SK-N-SH (cell line): ENCODE data around the gene PI4K2B. TPM values are rescaled to one million over a fixed set of nuclear protein-coding genes. Genes with fewer than 3 reads are reported as not detected.

Experiments used
- CTCF ChIA-PET: fragments of 300-600, 350-600 bp; formaldehyde crosslinking; extraction: SDS; loops from one replicate; lab custom pipeline; 2021; lab: Yijun Ruan, JAX
- POLR2A ChIA-PET: fragments of 350-600 bp; sonication (Branson Sonifier 250); formaldehyde crosslinking; extraction: SDS; loops from one replicate; lab custom pipeline; 2020; ENCODE audit warnings: antibody characterized with exemption, inconsistent platforms; lab: Yijun Ruan, JAX
- DNase-seq: peaks from one replicate; pipeline ENCODE4 v3.0.0; 2012
- H2AFZ ChIP-seq: fragments of 200-600 bp; sonication (generic); 2 replicates; pipeline ENCODE4 v1.8.1; 2016; ENCODE audit warnings: antibody characterized with exemption, mild to moderate bottlenecking, low read depth
- H3F3A ChIP-seq: fragments of 200-600 bp; sonication (generic); replicated peaks from 2 replicates; pipeline ENCODE3; 2016; ENCODE audit warnings: antibody characterized with exemption, mild to moderate bottlenecking; ENCODE audit not compliant: insufficient read depth
- H3K27ac ChIP-seq, 2 experiments: fragments of 200-500 bp in 1 of 2; fragments of 200-600 bp in 1 of 2; sonication (Bioruptor generic) in 1 of 2; sonication (generic), shearing (Covaris generic) in 1 of 2; 2 replicates each; pipeline versions ENCODE4 v1.5.1 to v1.6.1; 2014 to 2016; ENCODE audit warnings: low read depth in 2 of 2, inconsistent platforms in 1 of 2, low read length in 1 of 2, mild to moderate bottlenecking in 1 of 2, mixed read lengths in 1 of 2
- H3K27me3 ChIP-seq: fragments of 200-600 bp; sonication (generic), shearing (Covaris generic); 2 replicates; pipeline ENCODE4 v1.6.1; 2016; ENCODE audit warnings: mixed run types; ENCODE audit not compliant: insufficient read depth
- H3K36me3 ChIP-seq, 2 experiments: fragments of 200-500 bp in 1 of 2; fragments of 200-600 bp in 1 of 2; sonication (Bioruptor generic) in 1 of 2; sonication (generic) in 1 of 2; replicated peaks in 1 of 2; 2 replicates each; pipeline versions ENCODE3 to v1.5.1; 2014 to 2016; ENCODE audit warnings: low read length in 1 of 2, mild to moderate bottlenecking in 1 of 2; ENCODE audit not compliant: insufficient read depth in 2 of 2, control insufficient read depth in 1 of 2
- H3K4me1 ChIP-seq, 2 experiments: fragments of 200-500 bp in 1 of 2; fragments of 200-600 bp in 1 of 2; sonication (Bioruptor generic) in 1 of 2; sonication (generic), shearing (Covaris generic) in 1 of 2; 2 replicates each; pipeline versions ENCODE4 v1.5.1 to v1.6.1; 2014 to 2016; ENCODE audit warnings: low read depth in 1 of 2, low read length in 1 of 2, mixed run types in 1 of 2; ENCODE audit not compliant: insufficient read depth in 2 of 2, control insufficient read depth in 1 of 2
- H3K4me2 ChIP-seq: fragments of 200-600 bp; sonication (generic), shearing (Covaris generic); 2 replicates; pipeline ENCODE4 v1.6.1; 2017; ENCODE audit warnings: mixed run types
- H3K4me3 ChIP-seq, 2 experiments: fragments of 200-500 bp in 1 of 2; fragments of 200-600 bp in 1 of 2; sonication (Bioruptor generic) in 1 of 2; sonication (generic), shearing (Covaris generic) in 1 of 2; 2 replicates each; pipeline versions ENCODE4 v1.5.1 to v1.8.1; 2014 to 2016; ENCODE audit warnings: low read depth in 2 of 2, inconsistent platforms in 1 of 2, low read length in 1 of 2, mild to moderate bottlenecking in 1 of 2, mixed read lengths in 1 of 2, moderate library complexity in 1 of 2
- H3K79me2 ChIP-seq: fragments of 200-600 bp; sonication (generic); 2 replicates; pipeline ENCODE4 v1.8.1; 2017; ENCODE audit warnings: mild to moderate bottlenecking; ENCODE audit not compliant: insufficient read depth
- H3K9ac ChIP-seq: fragments of 200-600 bp; sonication (generic); 2 replicates; pipeline ENCODE4 v1.6.1; 2017; ENCODE audit warnings: mixed run types
- H3K9me2 ChIP-seq: fragments of 200-600 bp; sonication (generic); 2 replicates; pipeline ENCODE4 v1.6.1; 2017; ENCODE audit warnings: mixed run types
- H3K9me3 ChIP-seq: fragments of 200-600 bp; sonication (generic); 2 replicates; pipeline ENCODE4 v1.6.1; 2017; ENCODE audit warnings: mixed run types, mild to moderate bottlenecking, moderate library complexity
- H4K20me1 ChIP-seq: fragments of 200-600 bp; sonication (generic); 2 replicates; pipeline ENCODE4 v1.6.1; 2017; ENCODE audit warnings: mild to moderate bottlenecking, mixed run types; ENCODE audit not compliant: insufficient read depth
- CHD2 ChIP-seq: fragments of 150-350 bp; IDR thresholded peaks from 2 replicates; pipeline ENCODE4 v1.6.1; 2018; ENCODE audit warnings: low read length; ENCODE audit not compliant: partially characterized antibody
- CTCF ChIP-seq: fragments of 200-600 bp; sonication (generic); IDR thresholded peaks from 2 replicates; pipeline ENCODE4 v1.6.1; 2017; ENCODE audit warnings: antibody characterized with exemption, mild to moderate bottlenecking, moderate library complexity
- ELF1 ChIP-seq: IDR thresholded peaks from 2 replicates; pipeline ENCODE4 v1.4.0; 2012
- FOSL2 ChIP-seq: IDR thresholded peaks from 2 replicates; pipeline ENCODE4 v1.4.0; 2012; ENCODE audit warnings: low read depth, mild to moderate bottlenecking, moderate library complexity, borderline replicate concordance
- FOXJ3 ChIP-seq: sonication (generic); formaldehyde crosslinking; IDR thresholded peaks from 2 replicates; pipeline ENCODE4 v1.5.1; 2020; ENCODE audit warnings: mild to moderate bottlenecking, missing genetic modification reagents
- FOXM1 ChIP-seq: IDR thresholded peaks from 2 replicates; pipeline ENCODE4 v1.4.0; 2012; ENCODE audit warnings: low read depth, mild to moderate bottlenecking
- GABPA ChIP-seq: IDR thresholded peaks from 2 replicates; pipeline ENCODE4 v1.4.0; 2012; ENCODE audit warnings: low read depth, mild to moderate bottlenecking
- MAX ChIP-seq: IDR thresholded peaks from 2 replicates; pipeline ENCODE4 v1.4.0; 2012; ENCODE audit warnings: low read depth
- NRF1 ChIP-seq: IDR thresholded peaks from 2 replicates; pipeline ENCODE4 v1.6.1; 2012; ENCODE audit warnings: low read depth, mild to moderate bottlenecking, low read length
- POLR2AphosphoS5 ChIP-seq: IDR thresholded peaks from 2 replicates; pipeline ENCODE4 v1.6.1; 2012; ENCODE audit warnings: low read depth, low read length
- REST ChIP-seq: IDR thresholded peaks from 2 replicates; pipeline ENCODE4 v1.6.1; 2012; ENCODE audit warnings: mild to moderate bottlenecking, low read depth, low read length, moderate library complexity
- RXRA ChIP-seq: IDR thresholded peaks from 2 replicates; pipeline ENCODE4 v1.4.0; 2012; ENCODE audit warnings: low read depth, mild to moderate bottlenecking, borderline replicate concordance
- SMC3 ChIP-seq: IDR thresholded peaks from 2 replicates; pipeline ENCODE4 v1.6.1; 2012; ENCODE audit warnings: low read depth, low read length, improper control_type of control experiment
- TAF1 ChIP-seq: IDR thresholded peaks from 2 replicates; pipeline ENCODE4 v1.6.1; 2012; ENCODE audit warnings: low read depth, mild to moderate bottlenecking, low read length, moderate library complexity, borderline replicate concordance
- whole genome bisulfite sequencing: methylation state at CpG from one replicate; pipeline ENCODE4 v1.1.6; 2017; ENCODE audit warnings: low lambda C conversion rate; 5-methylcytosine and 5-hydroxymethylcytosine counted together
- polyA plus RNA-seq, 3 experiments: library from polyadenylated mRNA; depleted of rRNA; stranded (reverse); fragments of >200 nt; gene quantifications; 2 replicates each; pipeline ENCODE4 v1.2.3, GENCODE V29; 2012
- TF ChIP-seq, protein P1 (sequence below): IDR thresholded peaks from 2 replicates; pipeline ENCODE4 v1.4.0; 2012; ENCODE audit warnings: low read depth, borderline replicate concordance
- TF ChIP-seq, protein P2 (sequence below): fragments of 150-350 bp; IDR thresholded peaks from 2 replicates; pipeline ENCODE4 v1.6.1; 2016; ENCODE audit warnings: mild to moderate bottlenecking, low read depth, low read length

Gene PI4K2B
- polyA plus RNA-seq, 1 of the 3 experiments (the other 2 are of a cell fraction): 3.1 TPM

GRCh38 chr4:25283948-25284347, 50.1 kb downstream of the PI4K2B start (continued):
- TF ChIP-seq REST (no peak), GABPA (no peak), FOXM1 (no peak)

GRCh38 chr4:25284466-25284865, 50.6 kb downstream of the PI4K2B start:
- Histone ChIP-seq H4K20me1 (no peaks in the 10 kb centered on the region), H3K4me3 (no peak overlapping the region), H3K27ac (no peak overlapping the region), H3K27me3 (no peaks in the 10 kb centered on the region; the same call in 1 of the 2 replicates), H2AFZ (no peak overlapping the region), H3K79me2 (no peaks in the 10 kb centered on the region), H3K9ac (no peak overlapping the region), H3K9me3 (no peaks in the 10 kb centered on the region), H3F3A (no peaks in the 10 kb centered on the region), H3K4me2 (no peak overlapping the region), H3K4me1 (no peaks in the 10 kb centered on the region), H3K36me3 (peaks cover 0 to 5% of the 10 kb centered on the region in 2 experiments), H3K9me2 (no peaks in the 10 kb centered on the region)
- DNase-seq: no peak
- WGBS: 61% methylated on average over 3 of the region's 3 CpGs
- CTCF ChIA-PET: interaction anchor here (1.1 kb wide), 1 partner anchor 28 kb away, joined by 8 read pairs; the partner anchor contains the start of gene ZCCHC4
- no peak for TF ChIP-seq ELF1
- no peak for TF ChIP-seq MAX
- no peak for TF ChIP-seq FOSL2
- TF ChIP-seq, protein P1, sequence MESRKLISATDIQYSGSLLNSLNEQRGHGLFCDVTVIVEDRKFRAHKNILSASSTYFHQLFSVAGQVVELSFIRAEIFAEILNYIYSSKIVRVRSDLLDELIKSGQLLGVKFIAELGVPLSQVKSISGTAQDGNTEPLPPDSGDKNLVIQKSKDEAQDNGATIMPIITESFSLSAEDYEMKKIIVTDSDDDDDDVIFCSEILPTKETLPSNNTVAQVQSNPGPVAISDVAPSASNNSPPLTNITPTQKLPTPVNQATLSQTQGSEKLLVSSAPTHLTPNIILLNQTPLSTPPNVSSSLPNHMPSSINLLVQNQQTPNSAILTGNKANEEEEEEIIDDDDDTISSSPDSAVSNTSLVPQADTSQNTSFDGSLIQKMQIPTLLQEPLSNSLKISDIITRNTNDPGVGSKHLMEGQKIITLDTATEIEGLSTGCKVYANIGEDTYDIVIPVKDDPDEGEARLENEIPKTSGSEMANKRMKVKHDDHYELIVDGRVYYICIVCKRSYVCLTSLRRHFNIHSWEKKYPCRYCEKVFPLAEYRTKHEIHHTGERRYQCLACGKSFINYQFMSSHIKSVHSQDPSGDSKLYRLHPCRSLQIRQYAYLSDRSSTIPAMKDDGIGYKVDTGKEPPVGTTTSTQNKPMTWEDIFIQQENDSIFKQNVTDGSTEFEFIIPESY: no peak
- no peak for TF ChIP-seq CTCF
- no peak for TF ChIP-seq RXRA
- no peak for TF ChIP-seq SMC3
- no peak for TF ChIP-seq FOXJ3 (CRISPR knock-in tag)
- no peak for TF ChIP-seq TAF1
- TF ChIP-seq NRF1: no peak
- no peak for TF ChIP-seq POLR2AphosphoS5
- no peak for TF ChIP-seq CHD2
- TF ChIP-seq, protein P2, sequence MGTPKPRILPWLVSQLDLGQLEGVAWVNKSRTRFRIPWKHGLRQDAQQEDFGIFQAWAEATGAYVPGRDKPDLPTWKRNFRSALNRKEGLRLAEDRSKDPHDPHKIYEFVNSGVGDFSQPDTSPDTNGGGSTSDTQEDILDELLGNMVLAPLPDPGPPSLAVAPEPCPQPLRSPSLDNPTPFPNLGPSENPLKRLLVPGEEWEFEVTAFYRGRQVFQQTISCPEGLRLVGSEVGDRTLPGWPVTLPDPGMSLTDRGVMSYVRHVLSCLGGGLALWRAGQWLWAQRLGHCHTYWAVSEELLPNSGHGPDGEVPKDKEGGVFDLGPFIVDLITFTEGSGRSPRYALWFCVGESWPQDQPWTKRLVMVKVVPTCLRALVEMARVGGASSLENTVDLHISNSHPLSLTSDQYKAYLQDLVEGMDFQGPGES: no peak
- POLR2A ChIA-PET: no interaction called here
